GM12878 (cell line): Measurements from ENCODE around the gene C17orf78. TPM values are rescaled to one million over a fixed set of nuclear protein-coding genes. Genes with fewer than 3 reads are reported as not detected.

Source experiments
- ATF3 ChIP-seq: IDR thresholded peaks from 2 replicates; pipeline ENCODE4 v1.6.1; 2011; ENCODE audit warnings: low read depth, mild to moderate bottlenecking, low read length, moderate library complexity, borderline replicate concordance; ENCODE audit errors: extremely low read depth
- BRCA1 ChIP-seq: IDR thresholded peaks from 2 replicates; pipeline ENCODE4 v1.6.1; 2011; ENCODE audit warnings: low read depth, low read length, improper control_type of control experiment
- CREB1 ChIP-seq: IDR thresholded peaks from 2 replicates; pipeline ENCODE4 v1.6.1; 2012; ENCODE audit warnings: low read depth, mild to moderate bottlenecking, inconsistent platforms
- ELK1 ChIP-seq: IDR thresholded peaks from 2 replicates; pipeline ENCODE4 v1.6.1; 2012; ENCODE audit warnings: low read depth, low read length, improper control_type of control experiment
- KLF5 ChIP-seq: fragments of 450-650 bp; IDR thresholded peaks from 2 replicates; pipeline ENCODE4 v1.6.1; 2014; ENCODE audit warnings: mild to moderate bottlenecking; ENCODE audit not compliant: partially characterized antibody
- MAX ChIP-seq: IDR thresholded peaks from 2 replicates; pipeline ENCODE4 v1.6.1; 2012; ENCODE audit warnings: low read depth, low read length, improper control_type of control experiment
- MLLT1 ChIP-seq: fragments of 450-650 bp; IDR thresholded peaks from 2 replicates; pipeline ENCODE4 v1.6.1; 2016; ENCODE audit warnings: mild to moderate bottlenecking
- POLR2AphosphoS5 ChIP-seq: IDR thresholded peaks from 2 replicates; pipeline ENCODE4 v1.6.1; 2011; ENCODE audit warnings: mild to moderate bottlenecking, low read length, inconsistent platforms
- RBBP5 ChIP-seq: fragments of 200-600 bp; sonication (generic); conservative IDR thresholded peaks from 2 replicates; pipeline ENCODE4 v1.6.1; 2016
- RCOR1 ChIP-seq: conservative IDR thresholded peaks from 2 replicates; pipeline ENCODE4 v1.6.1; 2012; ENCODE audit warnings: low read depth, low read length, improper control_type of control experiment
- SKIL ChIP-seq: fragments of 450-650 bp; IDR thresholded peaks from 2 replicates; pipeline ENCODE4 v1.6.1; 2017; ENCODE audit warnings: mild to moderate bottlenecking, low read depth, inconsistent platforms; ENCODE audit not compliant: poor library complexity, severe bottlenecking
- TCF3 ChIP-seq: IDR thresholded peaks from 2 replicates; pipeline ENCODE4 v1.6.1; 2012; ENCODE audit warnings: low read depth, mild to moderate bottlenecking, low read length, borderline replicate concordance; ENCODE audit not compliant: insufficient read depth
- USF2 ChIP-seq: IDR thresholded peaks from 2 replicates; pipeline ENCODE4 v1.6.1; 2011; ENCODE audit warnings: low read depth, low read length, improper control_type of control experiment, borderline replicate concordance
- WRNIP1 ChIP-seq: IDR thresholded peaks from 2 replicates; pipeline ENCODE4 v1.6.1; 2011; ENCODE audit warnings: low read depth, low read length, improper control_type of control experiment, borderline replicate concordance
- ZNF207 ChIP-seq: fragments of 450-650 bp; IDR thresholded peaks from 2 replicates; pipeline ENCODE4 v1.6.1; 2014; ENCODE audit warnings: antibody characterized with exemption, mild to moderate bottlenecking, borderline replicate concordance
- ZZZ3 ChIP-seq: IDR thresholded peaks from 2 replicates; pipeline ENCODE4 v1.6.1; 2011; ENCODE audit warnings: low read depth; ENCODE audit not compliant: control insufficient read depth, insufficient read length
- polyA plus RNA-seq, 11 experiments: library from polyadenylated mRNA; depleted of rRNA in 4 of 11; unstranded in 6 of 11; stranded (reverse) in 5 of 11; fragments of >200 nt; fragmentation: Nextera tagmentation in 4 of 11; fragmentation: Illumina TruSeq in 1 of 11; extraction: Ambion mirVana in 4 of 11; extraction: Trizol in 1 of 11; gene quantifications; 1 replicate in 1 of 11; 2 replicates in 10 of 11; pipeline versions ENCODE4 v1.2.1 to v1.2.3, GENCODE V29; 2011 to 2016; ENCODE audit warnings: inconsistent platforms in 2 of 11, missing spikeins in 2 of 11, low read depth in 1 of 11
- total RNA-seq, 4 experiments: library from RNA; depleted of rRNA in 3 of 4; stranded (reverse); fragments of >200 nt in 3 of 4; fragmentation: Illumina TruSeq in 1 of 4; extraction: Trizol in 1 of 4; gene quantifications; 2 replicates each; pipeline versions ENCODE4 v1.2.1 to v1.2.3, GENCODE V29; 2013 to 2021
- TF ChIP-seq, protein P1 (sequence below): IDR thresholded peaks from 2 replicates; pipeline ENCODE4 v1.6.1; 2011; ENCODE audit warnings: borderline replicate concordance, low read depth, mild to moderate bottlenecking, moderate library complexity, low read length; ENCODE audit not compliant: insufficient read depth, poor library complexity, severe bottlenecking
- TF ChIP-seq, protein P2 (sequence below): fragments of 450-650 bp; IDR thresholded peaks from 2 replicates; pipeline ENCODE4 v1.6.1; 2017; ENCODE audit warnings: antibody characterized with exemption, mild to moderate bottlenecking, moderate library complexity

The C17orf78 gene
- total and polyA plus RNA-seq, 10 of the 15 experiments (the other 5 are each of a cell fraction or from before 2014, with no cell fraction given) = 0.10 TPM; not detected in 9

DNA sequence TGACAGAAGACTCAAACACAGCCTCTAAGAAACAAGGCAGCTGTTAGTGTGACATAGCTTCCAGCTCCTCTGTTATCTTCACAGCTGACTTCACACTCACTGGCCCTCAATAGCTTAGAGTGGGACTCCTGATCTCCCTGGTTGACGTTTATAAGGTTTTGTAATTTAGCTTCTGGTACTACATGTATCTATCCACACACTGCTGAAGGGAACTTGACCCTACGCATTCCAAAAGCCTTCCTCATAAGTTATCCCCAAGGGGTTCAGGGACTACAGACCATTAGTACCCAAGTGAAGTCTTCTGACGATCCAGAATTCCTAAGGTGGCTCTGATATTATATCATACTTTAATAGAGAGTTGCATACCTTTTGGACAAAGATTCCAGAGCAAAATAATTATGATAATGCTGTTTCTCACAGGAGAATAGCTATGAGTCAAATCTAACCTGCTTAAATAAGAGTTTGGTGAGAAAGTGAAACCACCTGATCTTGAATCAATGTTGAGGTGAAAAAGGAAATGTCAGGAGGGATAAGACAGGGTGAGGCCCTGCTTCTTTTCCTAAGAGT is 16.3 kb downstream of the C17orf78 start (continued):
- TF ChIP-seq MAX (no peak), ZZZ3 (no peak), MLLT1 (no peak), SKIL (no peak), POLR2AphosphoS5 (no peak), ATF3 (no peak), RBBP5 (no peak), RCOR1 (no peak), KLF5 (no peak), TCF3 (peak; percentile 66; the same call in 1 of the 2 replicates), USF2 (no peak), ZNF207 (no peak), CREB1 (0 out of 2 replicates have a peak, but pooled peaks have one; percentile 10), WRNIP1 (no peak), ELK1 (no peak), BRCA1 (no peak)
- TF ChIP-seq, protein P1, sequence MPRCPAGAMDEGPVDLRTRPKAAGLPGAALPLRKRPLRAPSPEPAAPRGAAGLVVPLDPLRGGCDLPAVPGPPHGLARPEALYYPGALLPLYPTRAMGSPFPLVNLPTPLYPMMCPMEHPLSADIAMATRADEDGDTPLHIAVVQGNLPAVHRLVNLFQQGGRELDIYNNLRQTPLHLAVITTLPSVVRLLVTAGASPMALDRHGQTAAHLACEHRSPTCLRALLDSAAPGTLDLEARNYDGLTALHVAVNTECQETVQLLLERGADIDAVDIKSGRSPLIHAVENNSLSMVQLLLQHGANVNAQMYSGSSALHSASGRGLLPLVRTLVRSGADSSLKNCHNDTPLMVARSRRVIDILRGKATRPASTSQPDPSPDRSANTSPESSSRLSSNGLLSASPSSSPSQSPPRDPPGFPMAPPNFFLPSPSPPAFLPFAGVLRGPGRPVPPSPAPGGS = no peak
- TF ChIP-seq, protein P2, sequence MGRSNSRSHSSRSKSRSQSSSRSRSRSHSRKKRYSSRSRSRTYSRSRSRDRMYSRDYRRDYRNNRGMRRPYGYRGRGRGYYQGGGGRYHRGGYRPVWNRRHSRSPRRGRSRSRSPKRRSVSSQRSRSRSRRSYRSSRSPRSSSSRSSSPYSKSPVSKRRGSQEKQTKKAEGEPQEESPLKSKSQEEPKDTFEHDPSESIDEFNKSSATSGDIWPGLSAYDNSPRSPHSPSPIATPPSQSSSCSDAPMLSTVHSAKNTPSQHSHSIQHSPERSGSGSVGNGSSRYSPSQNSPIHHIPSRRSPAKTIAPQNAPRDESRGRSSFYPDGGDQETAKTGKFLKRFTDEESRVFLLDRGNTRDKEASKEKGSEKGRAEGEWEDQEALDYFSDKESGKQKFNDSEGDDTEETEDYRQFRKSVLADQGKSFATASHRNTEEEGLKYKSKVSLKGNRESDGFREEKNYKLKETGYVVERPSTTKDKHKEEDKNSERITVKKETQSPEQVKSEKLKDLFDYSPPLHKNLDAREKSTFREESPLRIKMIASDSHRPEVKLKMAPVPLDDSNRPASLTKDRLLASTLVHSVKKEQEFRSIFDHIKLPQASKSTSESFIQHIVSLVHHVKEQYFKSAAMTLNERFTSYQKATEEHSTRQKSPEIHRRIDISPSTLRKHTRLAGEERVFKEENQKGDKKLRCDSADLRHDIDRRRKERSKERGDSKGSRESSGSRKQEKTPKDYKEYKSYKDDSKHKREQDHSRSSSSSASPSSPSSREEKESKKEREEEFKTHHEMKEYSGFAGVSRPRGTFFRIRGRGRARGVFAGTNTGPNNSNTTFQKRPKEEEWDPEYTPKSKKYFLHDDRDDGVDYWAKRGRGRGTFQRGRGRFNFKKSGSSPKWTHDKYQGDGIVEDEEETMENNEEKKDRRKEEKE = no peak
